ENCODE data around the gene SLC41A3.
"Not testable (repeated sequence)": the region's sequence is repeated elsewhere in the genome, so short reads cannot be mapped to it uniquely, and the experiment has no call there.

The SLC41A3 gene

GRCh38 chr3:126009181-126009580 lies 74.7 kb downstream of the SLC41A3 start:
- no peak overlapping the region for H3K4me3 ChIP-seq (replicated peaks; ENCODE audit: low read depth, low read length)
- DNase-seq (ENCODE audit: extremely low read depth, low read depth): no peak
- TF ChIP-seq CTCF (IDR thresholded peaks at IDR 0.05; ENCODE audit: low read depth, low read length, missing control alignments): no peak

- no peak overlapping the region for H3K4me3 ChIP-seq (replicated peaks; ENCODE audit: low read depth, low read length)
- TF ChIP-seq CTCF (IDR thresholded peaks at IDR 0.05; ENCODE audit: low read depth, low read length, missing control alignments): no peak
- DNase-seq (ENCODE audit: extremely low read depth, low read depth): no peak
Measured at GRCh38 chr3:126008219-126008618, 75.7 kb downstream of the SLC41A3 start.

- H3K4me3 ChIP-seq (replicated peaks; ENCODE audit: low read depth, low read length): no peak overlapping the region
- DNase-seq (ENCODE audit: extremely low read depth, low read depth): peak; percentile 12
- TF ChIP-seq CTCF (IDR thresholded peaks at IDR 0.05; ENCODE audit: low read depth, low read length, missing control alignments): no peak
Measured at GRCh38 chr3:126005951-126006350, 78.0 kb downstream of the SLC41A3 start.

GRCh38 chr3:126004692-126005091 lies 79.2 kb downstream of the SLC41A3 start:
- TF ChIP-seq CTCF (IDR thresholded peaks at IDR 0.05; ENCODE audit: low read depth, low read length, missing control alignments): no peak
- no peak for DNase-seq (ENCODE audit: extremely low read depth, low read depth)
- H3K4me3 ChIP-seq (replicated peaks; ENCODE audit: low read depth, low read length): no peak overlapping the region

GRCh38 chr3:126004217-126004616 lies 79.7 kb downstream of the SLC41A3 start:
- DNase-seq (ENCODE audit: extremely low read depth, low read depth): no peak
- no peak overlapping the region for H3K4me3 ChIP-seq (replicated peaks; ENCODE audit: low read depth, low read length)

GRCh38 chr3:126003447-126004190 lies 80.3 kb downstream of the SLC41A3 start:
- TF ChIP-seq CTCF (IDR thresholded peaks at IDR 0.05; ENCODE audit: low read depth, low read length, missing control alignments): no peak
- no peak overlapping the region for H3K4me3 ChIP-seq (replicated peaks; ENCODE audit: low read depth, low read length)
- DNase-seq (ENCODE audit: extremely low read depth, low read depth): no peak

More at GRCh38 chr3:126004217-126004616, 79.7 kb downstream of the SLC41A3 start:
- TF ChIP-seq CTCF (IDR thresholded peaks at IDR 0.05; ENCODE audit: low read depth, low read length, missing control alignments): no peak

GRCh38 chr3:126002189-126002588 lies 81.7 kb downstream of the SLC41A3 start:
- TF ChIP-seq CTCF (IDR thresholded peaks at IDR 0.05; ENCODE audit: low read depth, low read length, missing control alignments): no peak
- no peak for DNase-seq (ENCODE audit: extremely low read depth, low read depth)
- H3K4me3 ChIP-seq (replicated peaks; ENCODE audit: low read depth, low read length): no peak overlapping the region

GRCh38 chr3:125996751-125997150 lies 87.2 kb downstream of the SLC41A3 start:
- H3K4me3 ChIP-seq (replicated peaks; ENCODE audit: low read depth, low read length); DNase-seq (ENCODE audit: extremely low read depth, low read depth): not testable (repeated sequence)
